NK-92 (cell line): ENCODE data around the gene LRP3.
"Not testable (repeated sequence)": the region's sequence is repeated elsewhere in the genome, so short reads cannot be mapped to it uniquely, and the experiment has no call there.

ENCODE experiments used
- DNase-seq: peaks from one replicate; lab custom pipeline; 2025; ENCODE audit not compliant: unreplicated experiment; lab: John Stamatoyannopoulos, UW

The LRP3 gene

DNA sequence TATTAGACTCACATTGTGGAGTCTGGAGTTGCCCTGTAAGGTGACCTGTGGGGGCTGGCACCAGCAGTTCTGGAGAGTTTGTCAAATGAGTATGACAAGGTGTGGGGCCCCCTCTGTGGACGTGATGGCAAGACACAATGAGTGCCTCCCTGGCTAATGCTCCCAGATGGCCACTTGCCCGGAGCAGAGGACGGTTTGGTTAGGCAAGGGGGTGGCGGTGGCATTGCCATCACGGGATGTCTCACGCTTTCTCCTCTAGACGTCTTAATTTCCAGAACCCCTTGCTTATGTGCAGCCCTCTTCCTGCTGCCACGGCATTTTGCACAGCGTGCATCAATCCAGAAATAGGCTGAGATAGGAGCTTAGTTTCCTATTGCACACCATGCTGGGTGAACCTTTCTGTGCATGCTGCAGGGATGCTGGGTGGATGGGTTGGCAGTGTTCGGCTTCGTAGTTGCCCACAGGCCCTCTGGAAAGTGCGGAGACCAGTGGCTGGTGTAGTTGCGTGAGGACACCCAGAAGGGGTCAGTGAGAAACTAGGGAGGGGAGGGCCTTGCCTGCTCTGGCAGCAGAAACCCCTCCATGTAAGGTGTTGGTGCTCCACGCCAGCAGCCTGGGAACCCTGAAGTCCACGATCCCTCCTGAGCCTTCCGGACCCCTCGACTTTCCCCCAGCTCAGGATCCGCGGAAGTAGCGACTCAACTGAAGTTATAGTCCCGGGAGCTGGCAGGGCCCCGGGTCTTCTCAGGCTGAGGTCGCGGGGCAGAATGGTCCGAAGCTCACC lies 18.1 kb upstream of the LRP3 start:
- no peak for DNase-seq

- DNase-seq: peak; percentile 78
Observed at GRCh38 chr19:33176670-33177416, 17.3 kb upstream of the LRP3 start.

GRCh38 chr19:33177417-33177979 lies 16.6 kb upstream of the LRP3 start:
- no peak for DNase-seq

- DNase-seq: no peak
Observed at GRCh38 chr19:33186431-33187182, 7.5 kb upstream of the LRP3 start.

- DNase-seq: no peak
Observed at GRCh38 chr19:33187183-33187540, 7.0 kb upstream of the LRP3 start.

GRCh38 chr19:33189453-33189852 lies 4.7 kb upstream of the LRP3 start:
- DNase-seq: no peak

GRCh38 chr19:33191092-33191491 lies 3.0 kb upstream of the LRP3 start:
- DNase-seq: not testable (repeated sequence)

DNA sequence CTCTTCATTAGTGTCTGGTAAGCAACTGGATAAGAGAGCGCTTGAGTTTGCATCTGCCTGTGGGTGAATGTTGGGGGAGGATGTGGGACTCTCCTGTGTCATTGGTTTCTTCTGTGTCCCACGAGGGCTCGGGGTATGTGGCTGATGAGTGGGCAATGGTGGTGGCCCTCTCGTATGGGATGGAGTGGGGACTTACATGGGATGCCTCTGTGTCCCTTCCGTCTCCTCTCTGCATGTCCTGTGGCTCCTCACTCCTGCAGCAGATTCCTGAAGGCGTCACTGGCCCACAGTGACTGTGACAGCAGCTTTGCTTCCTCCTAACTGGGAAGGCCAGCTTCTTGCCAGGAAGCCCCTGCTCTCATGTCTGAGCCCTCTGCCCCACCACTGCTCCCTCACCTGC lies 2.6 kb upstream of the LRP3 start:
- no peak for DNase-seq

- no peak for DNase-seq
Observed at GRCh38 chr19:33192010-33192409, 2.1 kb upstream of the LRP3 start.

GRCh38 chr19:33193269-33193864 lies 763 bp upstream of the LRP3 start:
- no peak for DNase-seq

DNA sequence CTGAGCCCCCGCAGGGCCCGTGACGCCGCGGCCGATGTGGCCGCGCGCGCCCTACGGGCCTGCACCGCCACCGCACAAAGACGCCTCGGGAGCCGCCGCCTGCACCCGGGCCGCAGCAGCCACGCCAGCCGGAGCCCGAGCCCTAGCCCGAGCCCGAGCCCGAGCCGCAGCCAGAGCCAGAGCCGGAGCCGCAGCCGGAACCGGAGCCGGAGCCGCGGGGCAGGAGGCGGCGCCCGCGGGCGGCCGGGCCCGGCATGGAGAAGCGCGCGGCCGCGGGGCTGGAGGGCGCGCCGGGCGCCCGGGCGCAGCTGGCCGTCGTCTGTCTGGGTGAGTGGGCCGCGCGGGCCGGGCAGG lies 379 bp downstream of the LRP3 start:
- no peak for DNase-seq

- no peak for DNase-seq
Observed at GRCh38 chr19:33194886-33195644, 935 bp downstream of the LRP3 start.

GRCh38 chr19:33195645-33196347 lies 1.7 kb downstream of the LRP3 start:
- DNase-seq: no peak

- DNase-seq: no peak
Observed at GRCh38 chr19:33196446-33197193, 2.5 kb downstream of the LRP3 start.

GRCh38 chr19:33197591-33198000 lies 3.5 kb downstream of the LRP3 start:
- DNase-seq: no peak

- no peak for DNase-seq
Observed at GRCh38 chr19:33198169-33198568, 4.0 kb downstream of the LRP3 start.

GRCh38 chr19:33199441-33200265 lies 5.5 kb downstream of the LRP3 start:
- no peak for DNase-seq

DNA sequence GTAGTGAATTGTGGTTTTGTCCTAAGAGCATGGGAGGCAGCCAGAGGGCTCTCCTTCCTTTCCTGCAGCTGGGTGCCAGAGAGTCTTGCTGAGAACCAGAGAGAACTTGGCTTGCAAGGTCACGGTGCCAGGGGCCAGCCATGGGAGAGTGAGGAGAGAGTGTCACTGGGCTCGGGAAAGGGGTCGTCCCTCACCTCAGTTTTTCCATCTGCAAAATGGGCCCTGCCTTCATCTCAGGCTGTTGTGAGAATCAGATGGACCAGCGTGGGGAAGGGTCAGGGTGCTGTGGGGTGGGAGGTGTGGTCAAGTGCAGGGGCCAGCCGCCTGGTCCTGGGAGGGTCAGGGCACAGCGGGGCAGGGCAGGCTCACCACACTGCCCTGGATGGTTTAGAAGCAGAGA lies 7.3 kb downstream of the LRP3 start:
- DNase-seq: no peak
